ENCODE results near the gene SMURF2.

SMURF2 gene

GRCh38 chr17:64638552-64639203 lies 23.4 kb downstream of the SMURF2 start:
- H3K9me3 ChIP-seq (ENCODE audit: severe bottlenecking), result no peaks in the 10 kb centered on the region
- H3K27ac ChIP-seq, result no peak overlapping the region
- H3K36me3 ChIP-seq, result peaks cover 3% of the 10 kb centered on the region
- DNase-seq, result no peak
- TF ChIP-seq CTCF (IDR thresholded peaks at IDR 0.05; ENCODE audit: low read depth, low read length), result no peak
- no peak overlapping the region for H3K4me3 ChIP-seq (ENCODE audit: low read depth, low read length)
- no peaks in the 10 kb centered on the region for H3K27me3 ChIP-seq (ENCODE audit: insufficient read depth, low read depth, severe bottlenecking)

- Histone ChIP-seq H3K27me3 (ENCODE audit: insufficient read depth, low read depth, severe bottlenecking) (no peaks in the 10 kb centered on the region), H3K9me3 (ENCODE audit: severe bottlenecking) (no peaks in the 10 kb centered on the region), H3K36me3 (peaks cover 3% of the 10 kb centered on the region; the same call in 1 of the 2 replicates), H3K4me3 (ENCODE audit: low read depth, low read length) (no peak overlapping the region), H3K27ac (no peak overlapping the region)
- TF ChIP-seq CTCF (IDR thresholded peaks at IDR 0.05; ENCODE audit: low read depth, low read length), result no peak
- DNase-seq, result no peak
These were observed 26.3 kb downstream of the SMURF2 start for GRCh38 chr17:64635647-64636305.

- no peak overlapping the region for H3K27ac ChIP-seq
- H3K4me3 ChIP-seq (ENCODE audit: low read depth, low read length), result no peak overlapping the region
- H3K36me3 ChIP-seq, result peaks cover 3% of the 10 kb centered on the region; the same call in 1 of the 2 replicates
- DNase-seq, result no peak
- no peaks in the 10 kb centered on the region for H3K9me3 ChIP-seq (ENCODE audit: severe bottlenecking)
- TF ChIP-seq CTCF (IDR thresholded peaks at IDR 0.05; ENCODE audit: low read depth, low read length), result no peak
- no peaks in the 10 kb centered on the region for H3K27me3 ChIP-seq (ENCODE audit: insufficient read depth, low read depth, severe bottlenecking)
These were observed 27.9 kb downstream of the SMURF2 start for GRCh38 chr17:64634218-64634617.

- Histone ChIP-seq H3K36me3 (no peaks in the 10 kb centered on the region; the same call in 1 of the 2 replicates), H3K27ac (no peak overlapping the region), H3K9me3 (ENCODE audit: severe bottlenecking) (no peaks in the 10 kb centered on the region), H3K27me3 (ENCODE audit: insufficient read depth, low read depth, severe bottlenecking) (no peaks in the 10 kb centered on the region), H3K4me3 (ENCODE audit: low read depth, low read length) (no peak overlapping the region)
- TF ChIP-seq CTCF (IDR thresholded peaks at IDR 0.05; ENCODE audit: low read depth, low read length), result no peak
- DNase-seq, result no peak
These were observed 29.5 kb downstream of the SMURF2 start for GRCh38 chr17:64632606-64633005.

GRCh38 chr17:64632194-64632593 lies 29.9 kb downstream of the SMURF2 start:
- Histone ChIP-seq H3K27ac (no peak overlapping the region), H3K36me3 (no peaks in the 10 kb centered on the region; the same call in 1 of the 2 replicates), H3K4me3 (ENCODE audit: low read depth, low read length) (no peak overlapping the region), H3K9me3 (ENCODE audit: severe bottlenecking) (no peaks in the 10 kb centered on the region), H3K27me3 (ENCODE audit: insufficient read depth, low read depth, severe bottlenecking) (no peaks in the 10 kb centered on the region)
- no peak for DNase-seq
- TF ChIP-seq CTCF (IDR thresholded peaks at IDR 0.05; ENCODE audit: low read depth, low read length), result no peak

Data from WERI-Rb-1 (cell line).